A375 (cell line): ENCODE data around the gene RAD9B. TPM values are rescaled to one million over a fixed set of nuclear protein-coding genes. Genes with fewer than 3 reads are reported as not detected.

Source experiments
- small RNA-seq: library from RNA; depleted of rRNA; stranded (forward); fragments of <200 nt; gene quantifications from one replicate; pipeline ENCODE3, GENCODE V24; 2014
- total RNA-seq: library from RNA; depleted of rRNA; stranded (reverse); fragments of >200 nt; shearing (Covaris generic); gene quantifications from 2 replicates; pipeline ENCODE4 v1.2.3, GENCODE V29; 2014; rRNA removed

The RAD9B gene
- 0.24 and 0.26 TPM in 2 replicates for total RNA-seq

DNA sequence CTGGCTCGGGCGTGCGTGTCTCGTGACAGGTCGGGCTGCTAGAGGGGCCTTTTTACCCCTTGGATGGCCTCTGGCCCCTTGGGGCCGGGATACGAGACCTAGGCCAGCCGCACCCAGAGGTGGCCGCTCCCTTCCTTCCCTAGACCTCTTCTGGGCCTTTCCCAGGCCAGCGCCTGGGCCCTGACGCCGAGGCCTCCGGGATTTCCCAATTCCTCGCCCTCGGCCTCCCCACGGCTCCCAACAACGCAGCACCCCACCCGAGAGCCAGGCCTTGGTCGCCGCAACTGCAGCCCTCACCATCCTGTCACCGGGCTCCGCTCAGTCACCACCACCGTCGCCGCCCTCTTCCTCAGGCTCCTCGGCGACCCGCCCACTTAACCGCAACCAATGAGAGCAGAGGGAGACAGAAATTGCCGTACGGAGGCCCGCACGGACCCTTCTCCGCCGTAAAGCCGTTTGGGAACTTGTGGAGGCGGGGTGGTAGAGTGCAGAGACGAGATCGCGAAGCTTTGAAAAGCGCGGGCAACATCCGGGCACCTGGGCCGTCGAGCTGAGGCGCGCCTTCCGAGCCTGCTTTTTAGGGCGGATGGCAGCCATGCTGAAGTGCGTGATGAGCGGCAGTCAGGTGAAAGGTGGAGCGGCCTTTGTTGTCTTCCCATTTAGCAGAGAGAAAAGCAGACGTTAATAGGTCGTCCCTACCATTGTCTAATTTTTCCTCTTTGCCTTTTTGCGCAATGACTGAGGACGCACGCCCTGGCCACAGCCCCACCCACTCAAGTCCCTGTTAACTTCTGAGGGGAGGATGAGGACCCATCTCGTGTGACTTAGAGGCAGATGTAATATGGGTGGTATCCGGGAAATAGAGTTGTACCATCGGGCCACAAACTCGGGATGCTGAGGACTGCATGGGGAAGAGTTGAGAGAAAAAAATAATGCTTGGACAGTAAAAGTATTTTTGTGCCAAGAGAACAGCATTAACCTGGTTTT, at the start of gene RAD9B, which contains the start of gene VPS29:
Gene RAD9B, plus strand, starts transcription at position 580 of the 987 bp plus-strand sequence. Its CDS starts 7 bp downstream, at position 587.
Gene VPS29, minus strand, starts transcription at position 360 of the 987 bp plus-strand sequence. Its CDS starts 60 bp downstream, at position 300.

DNA sequence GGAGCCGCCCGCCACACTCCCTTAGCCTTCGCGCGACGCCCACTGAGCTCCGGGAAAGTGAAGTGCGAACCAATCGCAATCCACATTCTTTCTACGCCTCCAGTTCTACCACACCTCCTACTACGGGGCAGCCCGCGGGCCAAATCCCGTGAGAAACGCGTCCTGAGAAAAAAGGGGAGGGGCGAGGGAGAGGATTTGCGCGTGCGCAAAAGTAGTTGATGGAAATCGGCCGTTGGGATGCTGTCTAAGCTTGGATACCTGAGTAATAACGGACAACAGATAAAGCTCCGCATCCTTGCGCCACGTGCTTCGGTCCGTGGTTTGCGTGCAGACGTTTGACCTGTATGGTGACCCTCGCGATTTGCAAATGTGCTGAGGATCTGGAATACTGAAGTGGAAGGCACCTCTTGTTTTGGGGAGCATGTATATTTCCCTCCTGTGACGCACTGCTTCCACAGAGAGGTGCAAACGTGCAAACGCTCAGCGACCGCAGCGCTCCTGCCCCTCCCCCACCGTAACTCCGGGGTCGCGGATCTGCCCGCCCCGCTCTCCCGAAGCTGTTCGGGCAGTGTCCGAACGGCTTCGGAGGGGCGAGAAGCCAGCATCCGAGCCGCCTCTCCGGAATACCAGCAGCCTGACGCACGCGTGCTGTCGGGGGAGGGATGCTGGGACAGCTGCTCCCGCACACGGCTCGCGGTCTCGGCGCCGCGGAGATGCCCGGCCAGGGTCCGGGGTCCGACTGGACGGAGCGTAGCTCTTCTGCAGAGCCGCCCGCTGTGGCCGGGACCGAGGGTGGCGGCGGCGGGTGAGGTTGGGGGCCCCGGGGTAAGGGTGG, 33.7 kb upstream of the RAD9B start, which contains the start of the genes FAM216A and GPN3:
Gene FAM216A, plus strand, starts transcription at position 632 of the 835 bp plus-strand sequence. Its CDS starts 31 bp downstream, at position 663.
Gene GPN3, minus strand, starts transcription at position 44 of the 835 bp plus-strand sequence. CDS start 54 bp downstream, outside the sequence.

Small RNA genes lying within 50 kb of the gene (small RNA-seq; reads per million reads assigned to genes)
- not detected for gene RF00278

Other genes starting within 250 kb of the RAD9B start
- gene ATP2A2, start 221.1 kb upstream of the RAD9B start, total RNA-seq, result 101 and 122 TPM in 2 replicates
- 65.8 and 69.3 TPM in 2 replicates for gene ANAPC7, start 98.6 kb upstream of the RAD9B start, total RNA-seq
- 179 and 224 TPM in 2 replicates for gene ARPC3, start 52.0 kb upstream of the RAD9B start, total RNA-seq
- 22.2 and 22.7 TPM in 2 replicates for gene GPN3, start 34.1 kb upstream of the RAD9B start, total RNA-seq
- 57.5 and 60.2 TPM in 2 replicates for gene FAM216A, start 33.5 kb upstream of the RAD9B start, total RNA-seq
- 46.7 and 62.7 TPM in 2 replicates for gene VPS29, start 220 bp upstream of the RAD9B start, total RNA-seq
- 9.0 and 9.1 TPM in 2 replicates for gene PPTC7, start 81.0 kb downstream of the RAD9B start, total RNA-seq
- 19.7 and 28.1 TPM in 2 replicates for gene TCTN1, start 111.8 kb downstream of the RAD9B start, total RNA-seq
- 0.11 and 0.30 TPM in 2 replicates for gene HVCN1, start 186.8 kb downstream of the RAD9B start, total RNA-seq
- 131 and 145 TPM in 2 replicates for gene PPP1CC, start 240.6 kb downstream of the RAD9B start, total RNA-seq